NCI-H510A treated with DMSO at 0.1 percent for 48 hours (cell line): ENCODE results near the gene MAN2A1.
"Not testable (repeated sequence)": the region's sequence is repeated elsewhere in the genome, so short reads cannot be mapped to it uniquely, and the experiment has no call there.

Experiments used
- DNase-seq: peaks from one replicate; lab custom pipeline; 2025; lab: John Stamatoyannopoulos, UW

Gene MAN2A1

DNA sequence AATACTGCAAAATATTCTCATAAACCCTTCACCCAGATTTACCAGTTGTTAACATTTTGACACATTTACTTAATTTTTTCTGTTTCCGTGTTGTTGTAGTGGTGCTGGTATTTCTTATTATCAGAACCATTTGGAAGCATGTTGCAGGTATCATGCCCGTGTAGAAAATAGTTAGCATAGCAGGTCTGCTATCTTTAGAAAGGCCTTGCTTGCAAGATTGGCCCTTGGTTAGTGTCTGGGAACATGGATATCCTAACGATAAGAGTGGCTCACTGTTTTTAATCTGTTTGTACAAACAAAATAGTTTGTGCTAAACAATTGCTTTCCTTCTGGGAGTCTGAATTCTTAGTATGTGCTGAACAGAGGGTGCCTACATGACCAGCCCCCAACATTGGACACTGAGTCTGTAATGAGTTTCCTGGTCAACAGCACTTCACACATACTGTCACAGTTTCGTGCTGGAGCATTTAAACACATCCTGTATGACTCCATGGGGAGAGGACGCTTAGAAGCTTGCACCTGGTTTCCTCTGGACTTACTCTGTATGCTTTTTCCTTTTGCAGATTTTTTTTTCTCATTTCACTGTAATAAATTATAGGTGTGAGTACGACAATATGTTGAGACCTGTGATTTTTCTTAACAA, 66.9 kb downstream of the MAN2A1 start:
- no peak for DNase-seq

DNA sequence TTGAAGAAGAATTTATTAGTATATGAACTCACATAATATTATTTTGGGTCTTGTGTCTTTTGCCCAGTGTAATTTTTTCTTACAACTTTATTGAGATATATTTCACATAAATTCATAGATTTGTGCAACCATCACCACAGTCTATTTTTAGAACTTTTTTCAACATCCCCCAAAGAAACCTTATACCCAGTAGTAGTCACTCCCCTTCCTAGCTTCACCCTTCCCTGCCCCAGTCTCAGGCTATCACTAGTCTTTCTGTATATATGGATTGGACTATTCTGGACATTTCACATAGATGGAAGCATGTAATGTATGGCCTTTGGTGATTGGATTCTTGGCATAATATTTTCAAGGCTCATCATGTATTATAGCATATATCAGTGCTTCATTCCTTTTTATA, 67.8 kb downstream of the MAN2A1 start:
- DNase-seq, result no peak

DNA sequence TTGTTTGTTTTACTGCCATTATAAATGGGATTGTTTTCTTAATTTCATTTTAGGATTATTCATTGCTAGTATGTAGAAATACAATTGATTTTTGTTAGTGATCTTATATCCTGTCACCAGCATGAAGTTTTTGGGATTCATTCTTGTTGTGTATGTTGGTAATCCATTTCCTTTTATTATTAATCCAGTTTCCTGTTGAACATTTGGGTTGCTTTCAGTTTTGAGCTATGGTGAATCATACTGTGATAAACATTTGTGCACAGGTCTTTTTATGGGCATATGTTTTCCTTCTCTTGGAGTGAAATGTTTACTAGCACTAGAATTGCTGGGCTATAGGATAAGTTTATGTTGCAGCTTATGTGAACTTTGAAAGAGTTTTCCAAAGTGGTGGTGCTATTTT, 69.6 kb downstream of the MAN2A1 start:
- no peak for DNase-seq

DNA sequence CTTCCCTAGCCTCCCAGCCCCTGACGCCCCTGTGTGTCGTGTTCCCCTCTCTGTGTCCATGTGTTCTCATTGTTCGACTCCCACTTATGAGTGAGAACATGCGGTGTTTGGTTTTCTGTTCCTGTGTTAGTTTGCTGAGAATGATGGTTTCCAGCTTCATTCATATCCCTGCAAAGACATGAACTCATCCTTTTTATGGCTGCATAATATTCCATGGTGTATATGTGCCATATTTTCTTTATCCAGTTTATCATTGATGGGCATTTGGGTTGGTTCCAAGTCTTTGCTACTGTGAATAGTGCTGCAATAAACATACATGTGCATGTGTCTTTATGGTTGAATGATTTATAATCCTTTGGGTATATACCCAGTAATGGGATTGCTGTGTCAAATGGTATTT, 70.4 kb downstream of the MAN2A1 start:
- DNase-seq, result not testable (repeated sequence)

DNA sequence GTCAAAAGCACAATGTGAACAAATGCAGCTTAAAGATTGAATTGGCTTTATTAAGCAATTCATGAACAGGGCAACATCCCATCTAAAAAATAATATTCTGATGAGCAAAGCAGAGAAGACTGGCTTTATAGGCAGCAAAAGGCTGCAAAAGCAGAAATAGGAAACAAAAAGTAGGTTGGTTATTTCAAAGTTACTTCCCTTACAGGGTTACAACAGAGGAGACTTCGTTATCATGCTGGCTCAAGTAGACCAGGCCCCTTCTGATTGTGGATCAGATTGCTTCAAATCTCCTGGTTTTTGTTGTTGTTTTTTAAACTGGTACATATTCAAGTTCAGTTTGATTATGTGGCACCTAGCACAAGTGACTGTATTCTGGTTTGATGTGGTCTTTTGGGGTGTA, 73.1 kb downstream of the MAN2A1 start:
- DNase-seq, result no peak

DNA sequence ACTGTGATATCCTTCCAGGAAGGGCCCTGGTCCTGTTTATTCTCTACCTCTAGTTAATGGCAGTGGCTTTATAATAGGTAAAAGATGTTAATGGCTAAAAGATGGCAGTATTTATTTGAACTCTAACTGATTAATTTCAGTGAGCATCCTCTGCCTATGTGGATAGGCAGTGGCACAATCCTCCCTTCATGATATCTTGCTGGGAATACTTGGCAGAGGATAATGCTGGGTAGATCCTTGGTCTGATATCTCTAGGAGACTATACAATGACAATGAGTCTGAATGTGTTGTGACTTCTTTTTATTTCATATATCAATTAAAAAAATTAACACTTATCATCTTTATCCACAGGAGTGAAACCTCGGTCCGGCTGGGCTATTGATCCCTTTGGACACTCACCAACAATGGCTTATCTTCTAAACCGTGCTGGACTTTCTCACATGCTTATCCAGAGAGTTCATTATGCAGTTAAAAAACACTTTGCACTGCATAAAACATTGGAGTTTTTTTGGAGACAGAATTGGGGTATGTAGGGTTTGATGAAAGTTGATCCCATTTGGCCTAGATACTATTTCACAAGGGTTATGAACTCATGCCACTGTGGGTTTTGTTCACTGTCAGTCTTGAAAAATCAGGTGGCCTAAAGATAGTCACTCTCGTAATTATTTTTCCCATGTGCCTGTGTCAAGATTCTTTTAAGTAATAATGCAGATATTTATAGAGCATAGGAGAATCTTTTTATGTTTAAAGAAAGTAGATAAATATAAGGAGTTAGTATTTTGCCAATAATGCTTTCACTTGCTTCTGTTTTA, 77.7 kb downstream of the MAN2A1 start:
- no peak for DNase-seq

DNA sequence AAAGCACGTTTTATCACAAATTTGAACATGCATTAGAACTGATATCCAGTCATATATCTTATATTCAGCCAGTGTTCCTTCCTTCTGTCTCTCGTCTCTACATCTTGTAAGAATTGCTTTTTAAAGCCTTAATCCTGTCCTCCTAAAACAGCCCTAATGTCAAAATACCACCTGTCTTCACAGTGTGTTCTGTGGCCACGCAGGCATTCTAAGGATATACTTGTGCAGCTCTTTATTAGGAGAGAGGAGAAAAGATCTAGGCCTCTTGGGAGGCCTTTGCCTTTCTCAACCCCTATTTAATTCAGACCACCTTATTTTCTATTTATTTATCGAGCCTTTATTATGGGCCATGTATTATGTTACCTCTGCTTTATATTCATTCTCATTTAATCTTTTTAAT, 78.3 kb downstream of the MAN2A1 start:
- no peak for DNase-seq

DNA sequence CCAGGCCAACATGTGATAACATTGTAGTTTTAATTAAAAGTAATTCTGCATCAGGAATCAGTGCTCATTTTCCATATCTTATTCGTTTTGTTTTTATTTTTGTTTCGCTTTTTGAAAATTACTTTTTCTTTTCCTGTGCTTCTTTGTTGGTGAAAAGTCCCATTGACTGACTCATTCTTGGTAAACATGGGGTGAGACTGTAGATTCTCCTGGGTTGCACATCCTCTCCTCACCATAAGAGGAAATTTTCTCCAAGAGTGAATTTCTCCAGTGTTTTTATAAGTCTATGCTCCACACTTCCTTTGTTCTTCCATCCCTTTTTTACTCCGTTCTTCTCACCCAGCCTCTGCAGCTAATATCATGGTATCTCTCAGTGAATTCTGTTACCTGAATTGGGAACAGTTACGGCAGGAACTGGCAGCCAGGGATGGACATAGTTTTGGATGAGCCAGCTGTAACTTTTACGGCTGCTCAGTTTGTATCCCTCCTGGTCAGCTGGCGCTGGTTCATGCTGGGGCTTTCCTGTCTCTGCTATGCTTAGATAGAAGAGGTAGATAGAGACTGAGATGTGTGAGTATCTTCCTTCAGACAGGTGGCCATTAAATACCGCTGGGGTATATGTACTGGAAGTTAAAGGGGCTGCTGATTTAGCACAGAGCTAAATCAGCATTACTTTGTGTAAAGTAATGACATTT, 80.0 kb downstream of the MAN2A1 start:
- no peak for DNase-seq

DNA sequence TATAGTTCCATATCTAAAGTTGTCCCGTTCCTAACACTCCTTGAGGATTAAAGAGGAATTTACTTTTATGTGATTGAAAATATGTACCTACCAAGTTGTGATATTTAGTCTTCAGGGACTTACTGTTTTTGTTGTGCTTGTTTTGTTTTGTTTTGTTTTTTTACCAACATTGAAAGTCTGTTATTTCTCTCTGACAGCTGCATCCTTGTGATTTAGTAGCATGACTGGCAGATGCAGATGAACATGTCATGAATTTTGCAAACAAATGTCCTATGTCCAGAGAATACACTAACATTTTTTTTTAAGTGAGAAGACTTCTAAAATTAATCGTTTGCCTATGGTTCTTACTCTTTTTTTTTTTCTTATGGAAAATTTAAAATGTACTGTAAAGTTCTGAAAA, 85.4 kb downstream of the MAN2A1 start:
- DNase-seq, result no peak

DNA sequence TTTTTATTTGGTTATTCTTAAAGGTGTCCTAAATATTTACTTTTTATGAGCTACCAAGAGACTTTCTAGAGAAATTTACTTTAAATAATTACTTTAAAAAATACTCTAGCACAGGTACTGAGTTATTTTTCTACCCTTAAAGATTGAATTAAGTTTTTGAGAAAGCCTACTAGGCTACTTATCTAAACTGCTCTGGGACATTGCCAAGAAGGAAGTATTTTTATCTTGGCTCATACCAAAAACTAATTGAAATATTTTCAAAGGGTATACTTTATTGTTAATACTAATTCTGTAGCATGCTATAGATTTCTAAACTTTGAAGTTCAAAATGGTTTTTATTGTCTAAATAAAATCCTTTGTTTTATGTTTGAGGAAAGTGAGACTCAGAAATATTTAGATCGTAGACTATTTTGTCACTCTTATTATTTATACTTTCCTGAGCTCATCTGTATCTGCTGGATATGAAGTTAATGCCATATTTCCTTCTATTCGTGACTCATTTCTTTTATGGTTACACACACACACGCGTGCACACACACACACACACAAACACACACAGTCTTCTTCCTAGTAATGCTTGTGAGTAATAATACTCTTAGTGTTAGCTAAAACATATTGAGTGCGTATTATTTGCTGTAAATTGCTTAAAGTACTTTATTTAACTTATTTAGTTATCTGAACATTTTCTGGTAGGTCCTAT, 89.5 kb downstream of the MAN2A1 start:
- DNase-seq, result no peak

DNA sequence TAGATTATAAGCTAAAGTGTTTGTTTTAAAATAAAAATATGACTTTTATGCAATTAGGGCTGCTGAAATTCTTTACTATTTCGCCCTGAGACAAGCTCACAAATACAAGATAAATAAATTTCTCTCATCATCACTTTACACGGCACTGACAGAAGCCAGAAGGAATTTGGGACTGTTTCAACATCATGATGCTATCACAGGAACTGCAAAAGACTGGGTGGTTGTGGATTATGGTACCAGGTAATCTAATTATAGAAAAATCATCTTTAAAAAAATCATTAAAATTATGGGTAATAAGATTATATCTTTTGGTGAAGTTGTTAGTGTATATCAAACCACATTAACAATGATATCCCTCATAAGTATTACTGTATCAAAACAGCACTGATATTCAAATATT, 95.0 kb downstream of the MAN2A1 start:
- no peak for DNase-seq

DNA sequence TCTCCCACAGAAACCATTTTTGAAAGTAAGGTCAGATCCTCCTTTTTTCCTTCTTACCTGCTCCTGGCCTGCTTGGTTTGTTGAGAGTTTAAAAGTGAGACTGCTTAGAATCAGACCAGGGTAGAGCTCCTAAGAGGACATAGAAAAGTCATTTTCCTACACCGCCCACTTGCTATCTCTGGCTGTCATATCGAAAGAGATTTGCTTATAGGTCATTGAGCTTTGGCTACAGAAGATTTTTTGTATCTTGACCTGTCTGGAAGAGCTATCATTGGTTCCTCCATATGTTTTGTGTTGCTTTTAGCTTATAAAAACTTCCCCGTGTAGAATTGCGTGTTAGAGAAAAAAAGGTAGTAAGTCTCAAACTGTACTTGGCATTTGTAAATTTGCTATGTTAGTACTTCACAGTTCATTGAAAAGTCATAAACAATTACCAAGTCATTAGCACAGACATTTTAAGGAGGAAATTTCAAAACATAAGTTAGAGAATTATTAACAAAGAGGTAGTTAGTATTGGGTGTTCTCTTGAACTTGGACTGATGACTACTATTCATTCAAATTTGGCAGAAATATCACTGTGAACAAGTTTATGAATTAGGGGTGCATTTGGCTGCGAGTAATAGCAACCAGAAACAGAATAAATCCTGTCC, 96.6 kb downstream of the MAN2A1 start:
- no peak for DNase-seq

DNA sequence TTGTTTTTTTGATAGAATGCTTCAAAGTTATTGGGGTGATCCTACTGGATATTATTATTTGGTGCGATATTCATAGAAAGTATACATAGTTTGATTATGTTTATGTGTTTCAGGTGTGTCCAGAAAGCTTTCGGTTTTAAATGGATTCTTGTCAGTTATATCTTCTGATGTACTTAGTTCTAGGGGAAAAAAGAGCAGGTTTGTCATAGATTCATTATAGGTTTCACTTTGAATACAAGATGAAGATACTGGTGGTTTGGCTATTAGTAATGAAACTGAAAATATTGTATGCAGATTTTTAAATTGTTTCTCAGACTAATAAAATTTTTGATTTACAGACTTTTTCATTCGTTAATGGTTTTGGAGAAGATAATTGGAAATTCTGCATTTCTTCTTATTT, 98.9 kb downstream of the MAN2A1 start:
- DNase-seq, result no peak

DNA sequence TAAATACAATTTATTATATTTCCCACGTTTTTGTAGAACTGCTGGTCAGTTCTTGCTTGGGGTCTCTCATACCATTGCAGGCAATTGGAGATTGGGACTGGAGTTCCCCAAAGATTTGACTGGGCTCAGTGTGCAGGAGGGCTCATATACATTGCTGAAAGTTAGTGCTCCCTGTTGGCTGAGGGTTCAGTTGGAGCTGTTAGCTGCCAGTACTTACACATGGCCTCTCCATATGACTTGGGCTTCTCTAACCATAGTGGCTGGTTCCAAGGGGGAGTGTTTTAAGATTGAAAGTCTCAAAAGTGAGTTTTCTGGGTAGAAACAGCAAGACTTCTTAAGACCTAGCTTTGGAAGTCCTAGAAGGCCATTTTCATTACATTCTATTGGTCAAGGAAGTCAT, 102.9 kb downstream of the MAN2A1 start:
- DNase-seq, result no peak

DNA sequence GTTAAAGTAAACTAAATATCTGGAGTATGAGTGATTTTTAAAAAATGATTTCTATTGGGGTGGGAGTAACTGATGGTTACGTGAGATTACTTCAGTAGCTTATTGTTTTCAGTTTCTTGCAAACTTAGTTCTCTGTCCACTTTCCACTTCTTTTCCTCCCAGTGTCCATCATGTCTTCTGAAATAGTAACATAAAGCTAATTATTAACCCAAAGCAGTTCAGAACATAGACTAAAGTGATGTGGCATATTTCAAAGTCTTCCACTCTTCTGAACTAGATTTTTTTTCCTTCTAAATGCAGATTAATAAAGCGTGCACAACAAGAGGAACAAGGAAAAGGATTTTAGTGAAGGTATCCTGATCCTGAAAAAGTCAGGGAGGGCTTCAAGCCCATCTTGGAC, 114.1 kb downstream of the MAN2A1 start:
- no peak for DNase-seq

DNA sequence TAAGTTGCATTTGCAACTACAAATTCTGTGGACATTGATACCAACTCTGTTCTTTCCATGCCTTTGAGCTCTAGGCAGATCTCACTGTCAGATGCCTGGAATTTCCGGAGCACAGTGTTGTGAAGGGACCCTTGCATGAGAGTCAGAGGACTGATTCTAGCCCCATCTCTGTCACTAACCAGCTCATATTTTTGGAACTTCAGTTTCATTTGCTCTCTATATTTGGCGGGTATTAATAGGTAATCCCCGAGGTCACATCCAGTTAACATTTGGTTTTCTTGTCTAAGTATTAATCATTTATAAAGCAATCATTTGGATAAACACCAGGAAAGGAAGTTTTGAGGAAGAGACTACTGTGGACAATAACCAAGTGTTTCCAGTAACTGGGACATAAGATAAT, 115.7 kb downstream of the MAN2A1 start:
- no peak for DNase-seq

DNA sequence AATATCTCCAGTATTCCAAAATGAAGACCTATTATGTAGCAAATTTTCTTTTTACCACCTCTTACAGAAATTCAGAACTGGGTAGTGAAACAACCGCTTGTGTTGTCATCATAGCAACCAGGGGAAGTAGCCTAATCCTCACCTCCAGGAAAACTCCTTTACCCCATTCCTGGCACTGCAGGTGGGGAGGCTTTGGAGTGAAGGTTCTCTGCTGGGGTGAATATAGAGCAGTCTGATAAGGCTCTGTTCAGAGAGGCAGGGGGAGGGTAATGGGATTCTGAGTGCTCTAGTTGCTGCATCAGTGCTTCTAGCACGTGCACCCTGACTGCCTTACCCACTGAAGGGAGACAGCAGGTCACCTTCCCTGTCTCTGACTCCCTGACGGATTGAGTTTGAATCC, 116.2 kb downstream of the MAN2A1 start:
- DNase-seq, result no peak

DNA sequence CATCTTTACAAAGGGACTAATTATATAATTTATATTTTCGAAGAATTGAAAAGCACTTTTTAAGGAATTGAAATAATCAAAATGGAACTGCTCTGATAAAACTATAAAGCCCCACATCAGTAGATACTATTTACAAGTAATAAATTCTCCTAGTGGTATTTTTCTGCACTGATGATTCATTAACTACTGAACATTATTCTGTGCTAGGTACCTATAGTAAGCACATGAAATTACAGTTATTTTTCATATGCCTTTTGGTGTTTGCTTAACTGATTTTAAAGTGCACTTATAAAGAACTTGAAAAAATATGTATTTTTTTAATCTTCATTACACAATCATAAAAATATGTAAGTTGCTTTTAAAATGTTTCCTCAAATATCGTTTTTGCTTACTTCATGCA, 123.0 kb downstream of the MAN2A1 start:
- no peak for DNase-seq

DNA sequence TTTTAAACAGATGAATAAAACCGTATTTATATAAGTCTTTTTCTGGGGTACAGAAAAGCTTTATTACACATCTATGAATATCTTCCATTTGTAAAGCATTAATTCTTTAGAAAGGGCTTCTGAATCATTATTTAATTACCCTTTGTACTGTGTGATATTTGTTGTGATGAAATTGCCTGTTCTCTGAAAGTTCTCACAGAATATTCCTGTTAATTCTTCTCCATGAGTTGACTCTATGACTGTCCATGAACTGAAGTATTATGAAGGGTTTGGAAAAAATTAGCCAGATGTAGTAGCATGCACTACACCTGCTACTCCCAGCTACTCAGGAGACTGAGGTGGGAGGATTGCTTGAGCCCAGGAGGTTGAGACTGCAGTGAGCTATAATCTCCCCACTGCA, 127.0 kb downstream of the MAN2A1 start:
- no peak for DNase-seq

DNA sequence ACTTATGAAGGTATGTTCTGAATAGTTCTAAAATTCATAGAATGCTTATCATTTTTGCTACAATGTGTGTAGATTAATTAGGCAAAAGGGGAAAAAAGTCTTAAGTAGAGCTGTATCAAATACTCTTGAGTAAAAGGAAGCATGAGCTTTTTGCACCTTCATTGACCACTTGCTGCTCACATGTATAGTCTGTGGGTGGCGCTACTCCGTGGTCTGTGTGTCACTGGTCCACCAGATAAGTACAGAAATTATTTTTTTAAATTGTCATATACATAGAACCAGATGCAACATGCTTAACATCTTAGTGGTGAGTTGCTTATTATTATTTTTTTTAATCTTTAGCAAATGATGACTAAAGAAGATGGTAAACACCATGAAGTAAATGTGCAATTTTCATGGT, 130.2 kb downstream of the MAN2A1 start:
- no peak for DNase-seq

DNA sequence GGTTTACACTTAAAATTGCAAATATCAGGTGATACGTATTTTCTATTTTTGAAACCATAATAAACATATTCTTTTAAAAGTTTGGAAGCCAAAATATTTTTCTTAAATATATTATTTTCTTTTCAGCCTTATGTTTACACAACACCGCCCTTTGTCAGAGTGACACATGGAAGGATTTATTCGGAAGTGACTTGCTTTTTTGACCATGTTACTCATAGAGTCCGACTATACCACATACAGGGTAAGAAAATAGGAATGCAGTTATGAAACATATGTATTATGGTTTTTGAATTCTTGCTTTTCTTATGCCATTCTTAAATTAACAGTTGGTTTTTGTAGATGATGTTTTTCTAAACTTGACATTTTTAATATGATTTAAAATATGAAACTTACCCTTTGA, 133.9 kb downstream of the MAN2A1 start:
- DNase-seq, result no peak

DNA sequence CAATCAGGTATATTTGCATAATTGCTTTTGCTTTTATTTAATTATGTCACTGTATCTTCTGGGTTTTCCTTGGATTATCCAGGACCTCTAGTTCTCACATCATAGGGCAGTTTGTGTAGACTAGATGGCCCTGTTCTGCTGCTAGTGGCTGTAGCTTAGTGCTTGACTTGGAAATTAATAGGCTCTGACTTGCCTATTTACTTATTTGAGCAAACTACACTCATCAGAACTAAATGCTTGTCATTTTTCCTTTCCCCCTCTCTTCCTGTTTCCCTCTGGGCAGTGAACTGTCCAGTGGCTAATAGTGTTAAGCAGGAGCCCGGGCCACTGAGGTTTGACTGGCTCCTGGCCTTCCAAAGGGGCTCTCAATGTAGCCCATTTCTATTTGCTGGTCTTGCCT, 135.7 kb downstream of the MAN2A1 start:
- no peak for DNase-seq
